ENCODE data around the gene ITGA11. TPM values are rescaled to one million over a fixed set of nuclear protein-coding genes. Genes with fewer than 3 reads are reported as not detected.
A peak's percentile ranks its signal among the peaks of the same experiment; 100 is the strongest.

Gene ITGA11
- total RNA-seq, 4 donors from 2014 or later, result 0.83 to 3.6 (median 2.0) TPM

DNA sequence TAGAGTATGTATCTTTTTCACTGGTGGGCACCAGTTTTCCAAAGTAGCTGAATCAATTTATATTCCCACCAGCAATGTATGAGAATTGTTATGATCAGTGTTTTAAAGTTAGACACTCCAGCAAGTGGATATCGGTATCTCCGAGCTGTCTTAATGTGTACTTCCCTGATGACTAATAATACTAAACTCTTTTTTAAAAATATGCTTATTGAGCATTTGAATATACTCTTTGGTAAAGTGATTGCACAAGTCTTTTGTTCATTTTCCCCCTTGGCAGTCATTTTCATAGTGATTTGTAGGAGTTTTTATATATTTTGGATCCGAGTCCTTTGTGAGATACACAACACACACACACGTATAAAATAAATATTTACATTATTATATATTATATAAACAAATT lies 166.9 kb downstream of the ITGA11 start:
- TF ChIP-seq EP300 (IDR thresholded peaks at IDR 0.05) (no peak), POLR2A (IDR thresholded peaks at IDR 0.05) (no peak), POLR2AphosphoS5 (IDR thresholded peaks at IDR 0.05) (no peak)
- TF ChIP-seq, protein P1, sequence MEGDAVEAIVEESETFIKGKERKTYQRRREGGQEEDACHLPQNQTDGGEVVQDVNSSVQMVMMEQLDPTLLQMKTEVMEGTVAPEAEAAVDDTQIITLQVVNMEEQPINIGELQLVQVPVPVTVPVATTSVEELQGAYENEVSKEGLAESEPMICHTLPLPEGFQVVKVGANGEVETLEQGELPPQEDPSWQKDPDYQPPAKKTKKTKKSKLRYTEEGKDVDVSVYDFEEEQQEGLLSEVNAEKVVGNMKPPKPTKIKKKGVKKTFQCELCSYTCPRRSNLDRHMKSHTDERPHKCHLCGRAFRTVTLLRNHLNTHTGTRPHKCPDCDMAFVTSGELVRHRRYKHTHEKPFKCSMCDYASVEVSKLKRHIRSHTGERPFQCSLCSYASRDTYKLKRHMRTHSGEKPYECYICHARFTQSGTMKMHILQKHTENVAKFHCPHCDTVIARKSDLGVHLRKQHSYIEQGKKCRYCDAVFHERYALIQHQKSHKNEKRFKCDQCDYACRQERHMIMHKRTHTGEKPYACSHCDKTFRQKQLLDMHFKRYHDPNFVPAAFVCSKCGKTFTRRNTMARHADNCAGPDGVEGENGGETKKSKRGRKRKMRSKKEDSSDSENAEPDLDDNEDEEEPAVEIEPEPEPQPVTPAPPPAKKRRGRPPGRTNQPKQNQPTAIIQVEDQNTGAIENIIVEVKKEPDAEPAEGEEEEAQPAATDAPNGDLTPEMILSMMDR (IDR thresholded peaks at IDR 0.05), result no peak
- H3K4me1 ChIP-seq, result peaks cover 34% of the 10 kb centered on the region
- WGBS, result 52% methylated on average over 4 of the region's 4 CpGs
- DNase-seq (ENCODE audit: low spot score in 2 of 2), result no peak
- H3K27ac ChIP-seq, result peak overlapping the region; percentile 24
- no peaks in the 10 kb centered on the region for H3K9me3 ChIP-seq
- no peaks in the 10 kb centered on the region for H3K27me3 ChIP-seq
- no peaks in the 10 kb centered on the region for H3K36me3 ChIP-seq
- no peak overlapping the region for H3K4me3 ChIP-seq

DNA sequence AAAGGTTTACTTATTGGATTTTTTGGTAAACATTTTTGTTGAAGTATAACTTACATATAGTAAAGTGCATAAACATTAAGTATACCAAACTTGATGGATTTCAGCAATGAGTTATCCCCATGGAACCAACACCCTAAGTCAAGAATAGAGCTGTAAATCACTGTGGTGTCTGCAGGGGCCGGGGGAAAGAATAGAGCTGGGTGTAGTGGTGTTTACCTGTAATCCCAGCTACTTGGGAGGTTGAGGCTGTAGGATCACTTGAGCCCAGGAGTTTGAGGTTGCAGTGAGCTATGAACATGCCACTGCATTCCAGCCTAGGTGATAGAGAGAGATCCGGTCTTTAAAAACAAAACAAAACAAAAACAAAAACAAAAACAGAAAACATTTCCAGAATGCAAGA lies 167.7 kb downstream of the ITGA11 start:
- Histone ChIP-seq H3K27me3 (no peaks in the 10 kb centered on the region), H3K9me3 (no peaks in the 10 kb centered on the region), H3K36me3 (no peaks in the 10 kb centered on the region), H3K27ac (no peak overlapping the region), H3K4me3 (no peak overlapping the region), H3K4me1 (peaks cover 38% of the 10 kb centered on the region)
- DNase-seq (ENCODE audit: low spot score in 2 of 2), result no peak
- 47% methylated on average over 2 of the region's 2 CpGs for WGBS
- TF ChIP-seq, protein P1 (IDR thresholded peaks at IDR 0.05), result no peak
- no peak for TF ChIP-seq POLR2A (IDR thresholded peaks at IDR 0.05)
- no peak for TF ChIP-seq EP300 (IDR thresholded peaks at IDR 0.05)
- TF ChIP-seq POLR2AphosphoS5 (IDR thresholded peaks at IDR 0.05), result no peak

DNA sequence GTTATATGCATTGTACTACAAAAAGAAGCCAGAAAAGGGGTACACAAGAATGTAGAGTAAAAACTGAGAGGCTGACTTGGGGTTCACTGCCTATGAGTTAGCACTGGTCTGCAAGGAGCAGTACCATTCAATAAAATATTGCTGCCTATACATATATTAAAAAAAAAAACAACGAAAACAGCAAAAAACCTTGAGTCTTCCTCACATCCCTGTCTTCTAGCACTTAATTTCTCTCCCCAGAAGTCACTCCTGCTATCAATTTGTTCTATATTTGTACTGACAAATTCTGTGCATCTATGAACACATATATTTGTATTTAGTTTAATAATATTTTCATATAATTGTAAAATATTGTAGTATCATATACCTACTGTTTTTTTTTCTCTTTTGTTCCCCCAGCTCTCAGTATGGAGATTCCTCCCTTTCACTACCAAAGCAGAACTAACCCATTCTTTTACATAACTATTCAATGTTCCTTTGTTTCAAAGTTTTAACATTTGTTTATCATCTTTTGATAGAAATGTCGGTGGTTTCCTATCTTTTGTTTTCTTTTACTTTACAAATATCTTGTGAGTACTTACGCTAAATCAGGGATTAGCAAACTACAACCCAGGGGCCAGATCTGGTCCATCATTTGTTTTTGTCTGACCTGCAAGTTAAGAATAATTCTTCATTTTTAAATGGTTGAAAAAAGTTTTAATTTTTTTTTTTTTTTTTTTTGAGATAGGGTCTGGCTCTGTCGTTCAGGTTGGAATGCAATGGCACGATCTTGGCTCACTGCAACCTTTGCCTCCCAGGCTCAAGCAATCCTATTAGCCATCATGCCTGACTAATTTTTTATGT lies 169.2 kb downstream of the ITGA11 start:
- no peaks in the 10 kb centered on the region for H3K9me3 ChIP-seq
- TF ChIP-seq, protein P1 (IDR thresholded peaks at IDR 0.05), result no peak
- TF ChIP-seq EP300 (IDR thresholded peaks at IDR 0.05), result no peak
- no peak for TF ChIP-seq POLR2AphosphoS5 (IDR thresholded peaks at IDR 0.05)
- no peak for TF ChIP-seq POLR2A (IDR thresholded peaks at IDR 0.05)
- H3K27ac ChIP-seq, result no peak overlapping the region
- no peaks in the 10 kb centered on the region for H3K27me3 ChIP-seq
- no peak for DNase-seq (ENCODE audit: low spot score in 2 of 2)
- peaks cover 31% of the 10 kb centered on the region for H3K4me1 ChIP-seq
- WGBS, result 67% methylated on average over 5 of the region's 5 CpGs
- H3K4me3 ChIP-seq, result no peak overlapping the region
- H3K36me3 ChIP-seq, result no peaks in the 10 kb centered on the region

DNA sequence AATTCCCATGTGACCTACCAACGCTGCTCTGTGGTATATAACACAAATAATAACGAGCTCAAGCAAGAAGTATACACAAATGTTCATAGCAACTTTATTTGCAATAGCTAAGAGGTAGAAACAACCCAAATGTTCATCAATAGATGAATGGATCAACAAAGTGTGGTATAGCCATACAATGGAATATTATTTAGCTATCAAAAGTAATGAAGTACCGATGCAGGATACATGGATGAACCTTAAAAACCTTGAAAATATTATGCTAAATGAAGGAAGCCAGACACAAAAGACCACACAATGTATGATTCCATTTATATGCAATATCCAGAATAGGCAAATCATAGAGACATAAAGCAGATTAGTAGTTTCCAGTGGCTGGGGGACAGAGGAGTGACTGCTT lies 170.0 kb downstream of the ITGA11 start:
- Histone ChIP-seq H3K4me1 (peaks cover 28% of the 10 kb centered on the region), H3K9me3 (no peaks in the 10 kb centered on the region), H3K27me3 (no peaks in the 10 kb centered on the region), H3K36me3 (no peaks in the 10 kb centered on the region), H3K4me3 (no peak overlapping the region), H3K27ac (no peak overlapping the region)
- WGBS, result 93% methylated on average over 3 of the region's 3 CpGs
- TF ChIP-seq, protein P1 (IDR thresholded peaks at IDR 0.05), result no peak
- TF ChIP-seq POLR2A (IDR thresholded peaks at IDR 0.05) (no peak), POLR2AphosphoS5 (IDR thresholded peaks at IDR 0.05) (no peak), EP300 (IDR thresholded peaks at IDR 0.05) (no peak)
- DNase-seq (ENCODE audit: low spot score in 2 of 2), result no peak

DNA sequence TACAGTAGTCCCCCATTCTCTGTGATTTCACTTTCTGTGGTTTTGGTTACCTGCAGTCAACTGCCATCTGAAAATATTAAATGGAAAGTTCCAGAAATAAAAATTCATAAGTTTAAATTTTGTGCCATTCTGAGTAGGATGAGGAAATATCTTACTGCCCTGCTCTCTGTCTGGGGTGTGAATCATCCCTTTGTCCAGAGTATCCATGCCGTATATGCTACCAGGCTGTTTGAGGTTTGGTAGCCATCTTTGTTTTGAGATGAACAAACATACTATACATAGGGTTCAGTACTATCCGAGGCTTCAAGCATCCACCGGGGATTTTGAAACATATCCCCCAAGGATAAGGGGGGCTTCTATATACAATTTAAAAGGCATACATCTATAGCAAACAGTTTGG lies 170.7 kb downstream of the ITGA11 start:
- Histone ChIP-seq H3K27me3 (no peaks in the 10 kb centered on the region), H3K36me3 (no peaks in the 10 kb centered on the region), H3K27ac (no peak overlapping the region), H3K4me1 (peaks cover 29% of the 10 kb centered on the region), H3K4me3 (no peak overlapping the region), H3K9me3 (no peaks in the 10 kb centered on the region)
- WGBS, result 89% methylated on average over 3 of the region's 3 CpGs
- TF ChIP-seq POLR2AphosphoS5 (IDR thresholded peaks at IDR 0.05) (no peak), EP300 (IDR thresholded peaks at IDR 0.05) (no peak), POLR2A (IDR thresholded peaks at IDR 0.05) (no peak)
- TF ChIP-seq, protein P1 (IDR thresholded peaks at IDR 0.05), result no peak
- no peak for DNase-seq (ENCODE audit: low spot score in 2 of 2)

All from suprapubic skin (tissue), 4 donors.